OCI-LY7 (cell line): ENCODE measurements around the gene SLC26A3. TPM values are rescaled to one million over a fixed set of nuclear protein-coding genes. Genes with fewer than 3 reads are reported as not detected.

Experiments
- BruUV-seq: library from RNA; stranded (reverse); fragments of 400-500 nt; replicated peaks from 2 replicates; lab custom pipeline; 2021; lab: Mats Ljungman, UMichigan
- CTCF ChIA-PET: fragments of 300-600 bp; sonication (Branson Sonifier 250); formaldehyde crosslinking; loops from one replicate; lab custom pipeline; 2022; ENCODE audit warnings: antibody characterized with exemption; ENCODE audit not compliant: unreplicated experiment; lab: Charles Lee
- POLR2A ChIA-PET: fragments of 300-600 bp; sonication (Branson Sonifier 250); formaldehyde crosslinking; loops from one replicate; lab custom pipeline; 2022; ENCODE audit warnings: antibody characterized with exemption; lab: Charles Lee
- DNase-seq: peaks from one replicate; pipeline ENCODE4 v3.0.0-alpha.2; 2015; ENCODE audit warnings: low spot score
- H2AFZ ChIP-seq: fragments of 200-600 bp; sonication (generic), shearing (Covaris generic); 2 replicates; pipeline ENCODE4 v1.6.1; 2014; ENCODE audit warnings: mild to moderate bottlenecking, antibody characterized with exemption, low read length, moderate library complexity
- H3K27ac ChIP-seq: fragments of 200-600 bp; sonication (generic); 2 replicates; pipeline ENCODE4 v1.5.1; 2014; ENCODE audit warnings: mixed run types, low read depth, mild to moderate bottlenecking, moderate library complexity, low read length, inconsistent platforms; ENCODE audit not compliant: poor library complexity, severe bottlenecking
- H3K36me3 ChIP-seq: fragments of 200-600 bp; sonication (generic); 2 replicates; pipeline ENCODE4 v1.6.1; 2014; ENCODE audit warnings: mild to moderate bottlenecking, antibody characterized with exemption, low read length, moderate library complexity, mixed read lengths; ENCODE audit not compliant: insufficient read depth
- H3K4me1 ChIP-seq: fragments of 200-600 bp; sonication (generic); 2 replicates; pipeline ENCODE4 v1.5.1; 2014; ENCODE audit warnings: mild to moderate bottlenecking, low read length; ENCODE audit not compliant: insufficient read depth, poor library complexity, severe bottlenecking
- H3K4me2 ChIP-seq: fragments of 200-600 bp; sonication (generic); 2 replicates; pipeline ENCODE4 v1.6.1; 2014; ENCODE audit warnings: mild to moderate bottlenecking, low read length
- H3K4me3 ChIP-seq: fragments of 200-600 bp; sonication (generic); 2 replicates; pipeline ENCODE4 v1.5.1; 2014; ENCODE audit warnings: mild to moderate bottlenecking, low read depth, low read length; ENCODE audit not compliant: poor library complexity, severe bottlenecking
- H3K79me2 ChIP-seq: fragments of 200-600 bp; sonication (generic); 2 replicates; pipeline ENCODE4 v1.6.1; 2016; ENCODE audit warnings: low read depth, mild to moderate bottlenecking, low read length, moderate library complexity, mixed read lengths; ENCODE audit not compliant: insufficient read depth
- H3K9me2 ChIP-seq: fragments of 200-600 bp; sonication (generic); 2 replicates; pipeline ENCODE4 v1.6.1; 2016; ENCODE audit warnings: mild to moderate bottlenecking, low read length, mixed read lengths; ENCODE audit not compliant: insufficient read depth
- H3K9me3 ChIP-seq: fragments of 200-600 bp; sonication (generic); 2 replicates; pipeline ENCODE4 v1.6.1; 2014; ENCODE audit warnings: mild to moderate bottlenecking, mixed run types, low read length, mixed read lengths
- H4K20me1 ChIP-seq: fragments of 200-600 bp; sonication (generic); 2 replicates; pipeline ENCODE4 v1.6.1; 2014; ENCODE audit warnings: mild to moderate bottlenecking, antibody characterized with exemption, low read length, moderate library complexity, mixed read lengths; ENCODE audit not compliant: insufficient read depth
- EZH2phosphoT487 ChIP-seq: fragments of 200-600 bp; sonication (generic); IDR thresholded peaks from 2 replicates; pipeline ENCODE4 v1.6.1; 2018; ENCODE audit warnings: low read depth, borderline replicate concordance, mild to moderate bottlenecking, mixed run types, antibody characterized with exemption, low read length, moderate library complexity, mixed read lengths
- intact Hi-C: fragments of 100-400 bp; cut with micrococcal nuclease; formaldehyde crosslinking; loops from one replicate; pipeline ENCODE4 v1.10.0; 2022; ENCODE audit not compliant: unreplicated experiment
- total RNA-seq, 2 experiments: library from RNA; depleted of rRNA in 1 of 2; stranded (reverse); fragments of >200 nt in 1 of 2; shearing (Covaris generic) in 1 of 2; gene quantifications; 2 replicates each; pipeline ENCODE4 v1.2.3, GENCODE V29; 2014 to 2022
- TF ChIP-seq, protein P1 (sequence below): fragments of 200-600 bp; sonication (generic); conservative IDR thresholded peaks from 2 replicates; pipeline ENCODE4 v1.5.1; 2014; ENCODE audit warnings: mild to moderate bottlenecking, antibody characterized with exemption, low read length, moderate library complexity, mixed read lengths

The SLC26A3 gene
- total RNA-seq, 2 experiments from 2014 or later: not detected

DNA sequence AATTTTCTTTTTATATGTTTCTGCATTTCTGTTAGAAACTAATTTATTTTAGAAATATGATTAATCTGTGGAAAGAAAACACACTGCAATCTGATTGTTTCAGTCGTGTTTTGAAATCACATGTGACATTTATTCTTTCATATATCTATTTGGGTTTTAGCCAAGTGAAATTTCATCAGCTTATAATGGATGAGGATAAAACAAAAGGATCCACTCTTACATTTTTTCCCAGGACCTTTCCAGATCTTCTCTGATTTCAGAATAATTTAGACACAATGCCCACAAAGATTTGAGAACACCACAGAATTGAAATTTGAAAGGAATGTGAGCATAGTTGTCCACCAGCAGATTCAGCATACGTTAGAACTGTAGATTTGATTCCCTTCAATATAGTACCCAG lies 30.0 kb downstream of the SLC26A3 start:
- intact Hi-C loops: no loop called here
- DNase-seq: no peak
- no peaks in the 10 kb centered on the region for H3K36me3 ChIP-seq
- H3K79me2 ChIP-seq: no peaks in the 10 kb centered on the region
- no peaks in the 10 kb centered on the region for H3K9me3 ChIP-seq
- no peak for TF ChIP-seq EZH2phosphoT487
- TF ChIP-seq, protein P1, sequence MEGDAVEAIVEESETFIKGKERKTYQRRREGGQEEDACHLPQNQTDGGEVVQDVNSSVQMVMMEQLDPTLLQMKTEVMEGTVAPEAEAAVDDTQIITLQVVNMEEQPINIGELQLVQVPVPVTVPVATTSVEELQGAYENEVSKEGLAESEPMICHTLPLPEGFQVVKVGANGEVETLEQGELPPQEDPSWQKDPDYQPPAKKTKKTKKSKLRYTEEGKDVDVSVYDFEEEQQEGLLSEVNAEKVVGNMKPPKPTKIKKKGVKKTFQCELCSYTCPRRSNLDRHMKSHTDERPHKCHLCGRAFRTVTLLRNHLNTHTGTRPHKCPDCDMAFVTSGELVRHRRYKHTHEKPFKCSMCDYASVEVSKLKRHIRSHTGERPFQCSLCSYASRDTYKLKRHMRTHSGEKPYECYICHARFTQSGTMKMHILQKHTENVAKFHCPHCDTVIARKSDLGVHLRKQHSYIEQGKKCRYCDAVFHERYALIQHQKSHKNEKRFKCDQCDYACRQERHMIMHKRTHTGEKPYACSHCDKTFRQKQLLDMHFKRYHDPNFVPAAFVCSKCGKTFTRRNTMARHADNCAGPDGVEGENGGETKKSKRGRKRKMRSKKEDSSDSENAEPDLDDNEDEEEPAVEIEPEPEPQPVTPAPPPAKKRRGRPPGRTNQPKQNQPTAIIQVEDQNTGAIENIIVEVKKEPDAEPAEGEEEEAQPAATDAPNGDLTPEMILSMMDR: no peak
- H3K4me3 ChIP-seq: no peak overlapping the region
- no peaks in the 10 kb centered on the region for H3K4me1 ChIP-seq
- no peaks in the 10 kb centered on the region for H3K9me2 ChIP-seq
- H2AFZ ChIP-seq: no peak overlapping the region
- H4K20me1 ChIP-seq: no peaks in the 10 kb centered on the region
- POLR2A ChIA-PET: no interaction called here
- no peak overlapping the region for H3K27ac ChIP-seq
- H3K4me2 ChIP-seq: no peak overlapping the region
- CTCF ChIA-PET: no interaction called here
- BruUV-seq: no TSS peak

DNA sequence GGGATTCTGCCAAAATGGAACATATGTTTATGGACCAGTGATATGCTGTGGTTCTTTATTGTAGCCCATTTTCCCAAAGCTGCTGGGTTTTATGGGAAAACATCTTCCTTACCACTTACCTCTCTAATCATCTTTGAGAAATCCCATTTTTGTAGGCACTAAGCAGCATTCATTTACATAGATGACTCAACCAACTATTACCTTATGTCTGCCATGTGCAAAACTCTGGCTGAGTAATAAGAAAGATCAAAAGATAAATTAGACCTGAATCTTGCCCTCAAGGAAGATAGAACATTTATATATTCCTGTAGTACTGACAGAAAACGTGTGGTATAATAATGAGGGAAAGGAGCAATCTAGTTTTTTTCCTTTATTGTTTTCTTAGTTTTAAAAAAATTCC lies 34.8 kb downstream of the SLC26A3 start:
- no peaks in the 10 kb centered on the region for H3K79me2 ChIP-seq
- ChIA-PET CTCF (no interaction called here), POLR2A (no interaction called here)
- H4K20me1 ChIP-seq: no peaks in the 10 kb centered on the region
- TF ChIP-seq, protein P1: no peak
- TF ChIP-seq EZH2phosphoT487: no peak
- no peaks in the 10 kb centered on the region for H3K4me1 ChIP-seq
- no peak for DNase-seq
- H3K36me3 ChIP-seq: no peaks in the 10 kb centered on the region
- no peak overlapping the region for H3K4me2 ChIP-seq
- no peaks in the 10 kb centered on the region for H3K9me2 ChIP-seq
- no peaks in the 10 kb centered on the region for H3K9me3 ChIP-seq
- intact Hi-C loops: no loop called here
- BruUV-seq: no TSS peak
- H2AFZ ChIP-seq: no peak overlapping the region
- H3K4me3 ChIP-seq: no peak overlapping the region
- no peak overlapping the region for H3K27ac ChIP-seq

DNA sequence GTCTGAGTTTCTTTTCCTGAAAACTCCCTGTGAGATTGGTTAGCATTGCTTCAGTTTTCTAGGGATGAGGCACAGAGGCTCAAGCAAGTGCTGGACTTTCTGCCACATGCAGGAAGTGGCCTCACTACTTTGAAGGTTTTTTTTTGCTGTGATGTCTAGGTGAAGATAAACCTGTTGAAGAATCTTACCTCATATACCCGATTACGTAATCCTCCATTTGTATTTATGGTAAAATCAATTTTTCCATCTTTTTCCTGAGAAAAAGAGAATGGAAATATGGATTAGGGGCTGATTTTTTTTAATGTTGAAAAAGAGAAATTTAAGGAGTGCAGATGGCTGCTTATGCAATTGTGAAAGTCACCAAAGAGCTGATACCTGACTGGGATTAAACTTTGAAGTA lies 35.6 kb downstream of the SLC26A3 start:
- no peaks in the 10 kb centered on the region for H4K20me1 ChIP-seq
- H3K9me2 ChIP-seq: no peaks in the 10 kb centered on the region
- H2AFZ ChIP-seq: no peak overlapping the region
- BruUV-seq: no TSS peak
- CTCF ChIA-PET: no interaction called here
- intact Hi-C loops: no loop called here
- H3K4me2 ChIP-seq: no peak overlapping the region
- H3K27ac ChIP-seq: no peak overlapping the region
- H3K4me3 ChIP-seq: no peak overlapping the region
- H3K4me1 ChIP-seq: no peaks in the 10 kb centered on the region
- POLR2A ChIA-PET: no interaction called here
- H3K9me3 ChIP-seq: no peaks in the 10 kb centered on the region
- TF ChIP-seq EZH2phosphoT487: no peak
- TF ChIP-seq, protein P1: no peak
- DNase-seq: no peak
- H3K79me2 ChIP-seq: no peaks in the 10 kb centered on the region
- no peaks in the 10 kb centered on the region for H3K36me3 ChIP-seq
